ENCODE data around the gene NPAS3.

GRCh38 chr14:33777681-33778080, 839.0 kb downstream of the NPAS3 start:
- TF ChIP-seq, protein P1, sequence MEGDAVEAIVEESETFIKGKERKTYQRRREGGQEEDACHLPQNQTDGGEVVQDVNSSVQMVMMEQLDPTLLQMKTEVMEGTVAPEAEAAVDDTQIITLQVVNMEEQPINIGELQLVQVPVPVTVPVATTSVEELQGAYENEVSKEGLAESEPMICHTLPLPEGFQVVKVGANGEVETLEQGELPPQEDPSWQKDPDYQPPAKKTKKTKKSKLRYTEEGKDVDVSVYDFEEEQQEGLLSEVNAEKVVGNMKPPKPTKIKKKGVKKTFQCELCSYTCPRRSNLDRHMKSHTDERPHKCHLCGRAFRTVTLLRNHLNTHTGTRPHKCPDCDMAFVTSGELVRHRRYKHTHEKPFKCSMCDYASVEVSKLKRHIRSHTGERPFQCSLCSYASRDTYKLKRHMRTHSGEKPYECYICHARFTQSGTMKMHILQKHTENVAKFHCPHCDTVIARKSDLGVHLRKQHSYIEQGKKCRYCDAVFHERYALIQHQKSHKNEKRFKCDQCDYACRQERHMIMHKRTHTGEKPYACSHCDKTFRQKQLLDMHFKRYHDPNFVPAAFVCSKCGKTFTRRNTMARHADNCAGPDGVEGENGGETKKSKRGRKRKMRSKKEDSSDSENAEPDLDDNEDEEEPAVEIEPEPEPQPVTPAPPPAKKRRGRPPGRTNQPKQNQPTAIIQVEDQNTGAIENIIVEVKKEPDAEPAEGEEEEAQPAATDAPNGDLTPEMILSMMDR (IDR thresholded peaks at IDR 0.05; ENCODE audit: borderline replicate concordance, extremely low read depth, low read length, poor library complexity, severe bottlenecking) = no peak
- no peak for TF ChIP-seq EZH2 (IDR thresholded peaks at IDR 0.05; ENCODE audit: borderline replicate concordance, low read depth, low read length, severe bottlenecking)

Data from DND-41 (cell line).